HG03571 (cell line): ENCODE results near the gene PDZK1IP1.
"Not testable (repeated sequence)": the region's sequence is repeated elsewhere in the genome, so short reads cannot be mapped to it uniquely, and the experiment has no call there.

Experiments used
- ATAC-seq: cut with Tn5 transposase; IDR thresholded peaks from one replicate; pipeline ENCODE4 v1.9.1; 2021; ENCODE audit not compliant: unreplicated experiment

The PDZK1IP1 gene

DNA sequence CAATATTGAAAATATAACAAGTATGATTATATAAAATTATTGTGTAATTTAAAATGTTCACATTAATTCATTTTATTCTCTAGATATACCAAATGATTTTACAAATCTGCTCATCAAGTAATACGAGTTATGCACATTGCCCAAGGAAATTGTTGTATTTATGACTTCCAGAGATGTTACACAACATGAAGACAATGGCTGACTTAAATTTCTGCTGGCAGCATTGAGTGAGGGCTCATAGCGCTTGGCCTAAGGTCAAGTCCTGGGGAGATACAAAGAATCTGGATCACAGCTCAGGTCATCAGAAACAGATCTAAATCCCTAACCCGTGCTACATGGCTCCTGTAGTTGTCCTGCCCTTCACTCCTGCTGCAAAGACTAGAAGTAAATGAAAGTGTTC, 49.5 kb downstream of the PDZK1IP1 start:
- not testable (repeated sequence) for ATAC-seq

DNA sequence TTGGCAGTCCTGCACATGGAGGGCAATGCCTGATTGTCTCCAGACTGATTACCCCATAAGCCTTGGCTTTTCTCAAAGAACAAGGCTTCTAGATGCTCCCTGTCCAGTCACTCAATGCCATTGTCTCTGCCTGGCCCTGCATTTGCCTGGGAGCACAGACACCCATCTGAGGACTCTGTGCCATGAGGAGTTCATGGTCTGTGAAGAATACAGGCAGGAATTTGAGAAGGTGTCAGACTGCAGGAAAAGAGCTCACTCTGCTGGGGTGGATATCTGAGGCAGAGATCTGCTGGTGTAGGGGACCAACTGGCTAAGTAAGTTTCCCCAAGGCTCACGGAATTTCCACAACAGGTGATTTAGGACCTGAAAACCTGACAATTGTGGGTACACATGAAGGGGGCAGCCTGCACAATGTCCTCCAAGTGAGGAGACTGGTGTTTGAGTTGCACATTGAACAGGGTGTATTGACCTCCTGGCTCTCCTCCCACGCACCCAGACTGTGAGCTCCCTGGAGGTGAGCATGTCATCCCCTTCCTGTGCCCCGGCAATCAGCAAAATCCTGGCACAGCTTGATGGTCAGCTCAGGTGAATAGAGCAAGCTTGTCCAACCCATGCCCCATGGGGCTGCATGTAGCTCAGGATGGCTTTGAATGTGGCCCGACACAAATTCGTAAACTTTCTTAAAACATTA, 51.8 kb downstream of the PDZK1IP1 start:
- no peak for ATAC-seq

DNA sequence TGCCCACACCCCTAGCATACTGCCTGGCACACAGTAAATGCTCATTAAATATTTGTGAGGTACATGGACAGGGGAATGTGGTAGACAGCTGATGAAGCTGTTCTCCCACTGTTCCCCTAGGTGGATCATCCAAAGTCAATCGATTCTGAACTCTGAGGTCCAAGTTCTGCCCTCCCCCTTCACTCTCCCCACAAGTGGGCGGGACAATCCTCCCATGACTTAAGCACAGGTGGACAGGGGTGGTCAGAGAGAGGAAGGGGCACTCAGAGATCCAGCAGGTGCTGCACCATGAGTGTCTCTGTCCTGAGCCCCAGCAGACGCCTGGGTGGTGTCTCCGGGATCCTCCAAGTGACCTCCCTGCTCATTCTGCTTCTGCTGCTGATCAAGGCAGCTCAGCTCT, 52.6 kb downstream of the PDZK1IP1 start, which contains the start of gene CYP4A22:
TSS of gene CYP4A22 (plus strand) at position 244 of the 400 bp plus-strand sequence. CDS start at position 289, 45 bp downstream.
- no peak for ATAC-seq
